GM19025 (cell line): ENCODE data around the gene PDCD4.
"Not testable (repeated sequence)": the region's sequence is repeated elsewhere in the genome, so short reads cannot be mapped to it uniquely, and the experiment has no call there.

Experiments
- ATAC-seq: cut with Tn5 transposase; IDR thresholded peaks from one replicate; pipeline ENCODE4 v1.9.1; 2021; ENCODE audit warnings: mild to moderate bottlenecking, low read depth, moderate library complexity; ENCODE audit not compliant: unreplicated experiment

PDCD4 gene

GRCh38 chr10:110876788-110877187 is 5.1 kb downstream of the PDCD4 start:
- no peak for ATAC-seq

GRCh38 chr10:110880012-110880411 is 8.3 kb downstream of the PDCD4 start:
- no peak for ATAC-seq

- ATAC-seq, result no peak
Observed at GRCh38 chr10:110881247-110881646, 9.5 kb downstream of the PDCD4 start.

- no peak for ATAC-seq
Observed at GRCh38 chr10:110881905-110882304, 10.2 kb downstream of the PDCD4 start.

GRCh38 chr10:110883924-110884323 is 12.2 kb downstream of the PDCD4 start:
- no peak for ATAC-seq

GRCh38 chr10:110885932-110886674 is 14.4 kb downstream of the PDCD4 start:
- no peak for ATAC-seq

- no peak for ATAC-seq
Observed at GRCh38 chr10:110887560-110887959, 15.8 kb downstream of the PDCD4 start.

GRCh38 chr10:110892602-110893288 is 21.0 kb downstream of the PDCD4 start:
- ATAC-seq, result no peak

- ATAC-seq, result no peak
Observed at GRCh38 chr10:110893559-110894179, 21.9 kb downstream of the PDCD4 start.

GRCh38 chr10:110897184-110897583 is 25.5 kb downstream of the PDCD4 start:
- ATAC-seq, result no peak

GRCh38 chr10:110898391-110898790 is 26.7 kb downstream of the PDCD4 start:
- ATAC-seq, result no peak

GRCh38 chr10:110900983-110901382 is 29.3 kb downstream of the PDCD4 start:
- no peak for ATAC-seq

- ATAC-seq, result no peak
Observed at GRCh38 chr10:110901954-110902819, 30.5 kb downstream of the PDCD4 start.

- no peak for ATAC-seq
Observed at GRCh38 chr10:110903280-110904278, 31.9 kb downstream of the PDCD4 start.

GRCh38 chr10:110910138-110910537 is 38.4 kb downstream of the PDCD4 start:
- ATAC-seq, result no peak

GRCh38 chr10:110912374-110912773 is 40.6 kb downstream of the PDCD4 start:
- ATAC-seq, result no peak

GRCh38 chr10:110914431-110914830 is 42.7 kb downstream of the PDCD4 start:
- no peak for ATAC-seq

GRCh38 chr10:110915035-110915434 is 43.3 kb downstream of the PDCD4 start:
- no peak for ATAC-seq

GRCh38 chr10:110915600-110915999 is 43.9 kb downstream of the PDCD4 start:
- ATAC-seq, result not testable (repeated sequence)
